Lung (tissue), 12 donors: Measurements from ENCODE around the gene LRP3. TPM values are rescaled to one million over a fixed set of nuclear protein-coding genes. Genes with fewer than 3 reads are reported as not detected.

Source experiments
- ATAC-seq: fragments of 200-7000 bp; cut with Tn5 transposase; one replicate; pipeline ENCODE4 v1.9.1; 2020; ENCODE audit warnings: moderate number of reproducible peaks; ENCODE audit not compliant: insufficient read depth, low FRiP score
- DNase-seq, 3 donors: peaks; one replicate each; pipeline ENCODE4 v3.0.0-alpha.2; 2013 to 2017
- H3K27ac ChIP-seq, 2 donors: one replicate each; pipeline ENCODE4 v1.5.1; 2013; ENCODE audit warnings: mild to moderate bottlenecking in 2 of 2, moderate library complexity in 2 of 2, control low read depth in 1 of 2, inconsistent platforms in 1 of 2, low read depth in 1 of 2, low read length in 1 of 2
- H3K27me3 ChIP-seq, 3 donors: one replicate each; pipeline ENCODE4 v1.5.1; 2013; ENCODE audit warnings: low read length in 2 of 3; ENCODE audit not compliant: control insufficient read depth in 3 of 3, insufficient read depth in 3 of 3
- H3K36me3 ChIP-seq, 4 donors: one replicate each; pipeline ENCODE4 v1.5.1; 2013; ENCODE audit warnings: low read length in 4 of 4, mild to moderate bottlenecking in 1 of 4, moderate library complexity in 1 of 4; ENCODE audit not compliant: control insufficient read depth in 4 of 4, insufficient read depth in 4 of 4
- H3K4me1 ChIP-seq, 5 donors: one replicate each; pipeline ENCODE4 v1.5.1; 2013; ENCODE audit warnings: low read length in 5 of 5, mild to moderate bottlenecking in 2 of 5, moderate library complexity in 1 of 5; ENCODE audit not compliant: control insufficient read depth in 5 of 5, insufficient read depth in 5 of 5
- H3K4me3 ChIP-seq: one replicate; pipeline ENCODE4 v1.5.1; 2013; ENCODE audit warnings: mild to moderate bottlenecking, control low read depth, moderate library complexity
- H3K9ac ChIP-seq, 2 donors: one replicate each; pipeline ENCODE4 v1.5.1; 2013; ENCODE audit warnings: low read length in 2 of 2, control low read depth in 1 of 2; ENCODE audit not compliant: insufficient read depth in 1 of 2
- H3K9me3 ChIP-seq, 4 donors: one replicate each; pipeline ENCODE4 v1.5.1; 2013; ENCODE audit warnings: low read length in 3 of 4, mild to moderate bottlenecking in 1 of 4, moderate library complexity in 1 of 4; ENCODE audit not compliant: control insufficient read depth in 4 of 4, insufficient read depth in 3 of 4
- CTCF ChIP-seq: IDR thresholded peaks from 2 replicates; pipeline ENCODE4 v1.5.1; 2012; ENCODE audit warnings: mild to moderate bottlenecking; ENCODE audit errors: control extremely low read depth, extremely low read depth
- WGBS, 2 donors: extraction: QIAGEN DNeasy Blood & Tissue Kit; methylation state at CpG; one replicate each; pipeline ENCODE4 v1.1.7; 2013; 5-methylcytosine and 5-hydroxymethylcytosine counted together
- polyA plus RNA-seq, 2 donors: library from polyadenylated mRNA; stranded (reverse); fragments of 200-250 nt; gene quantifications; one replicate each; pipeline ENCODE4 v1.2.1, GENCODE V29; 2013
- total RNA-seq, 2 donors: library from RNA; depleted of rRNA in 1 of 2; stranded (reverse); fragments of >200 nt in 1 of 2; gene quantifications; one replicate each; pipeline ENCODE4 v1.2.1, GENCODE V29; 2014 to 2021
- donor health status: control.
- donor health status: control.
- donor health status: Bipolar disorder and iron deficiency.
- donor health status: healthy.
- donor health status: DM: yes; HTN: yes; CAD: no.

LRP3 gene
- total and polyA plus RNA-seq, 4 donors: 10.6 to 18.2 (median 14.6) TPM

- H3K4me1 ChIP-seq: peaks cover 0 to 4% (median 0%) of the 10 kb centered on the region in 5 donors
- no peak for TF ChIP-seq CTCF
- no peak overlapping the region for H3K27ac ChIP-seq
- peaks cover 0 to 22% (median 8%) of the 10 kb centered on the region in 4 donors for H3K36me3 ChIP-seq
- ATAC-seq: no peak
- 95 to 96% methylated on average over 61 to 64 of the region's 64 CpGs for WGBS, 2 donors
- DNase-seq: no peak
- H3K4me3 ChIP-seq: no peak overlapping the region
- no peak overlapping the region for H3K9ac ChIP-seq
- H3K9me3 ChIP-seq: no peaks in the 10 kb centered on the region
- H3K27me3 ChIP-seq: no peaks in the 10 kb centered on the region
Measured at GRCh38 chr19:33205531-33206260, 11.6 kb downstream of the LRP3 start.

- Histone ChIP-seq H3K36me3 (peaks cover 0 to 22% (median 8%) of the 10 kb centered on the region in 4 donors), H3K4me3 (no peak overlapping the region), H3K4me1 (peaks cover 0 to 4% (median 0%) of the 10 kb centered on the region in 5 donors), H3K27me3 (no peaks in the 10 kb centered on the region), H3K27ac (no peak overlapping the region), H3K9ac (no peak overlapping the region), H3K9me3 (no peaks in the 10 kb centered on the region)
- 94 to 97% methylated on average over 36 to 38 of the region's 38 CpGs for WGBS, 2 donors
- ATAC-seq (no peak), DNase-seq (no peak)
- no peak for TF ChIP-seq CTCF
Measured at GRCh38 chr19:33206261-33207039, 12.3 kb downstream of the LRP3 start.

- peaks cover 0 to 22% (median 8%) of the 10 kb centered on the region in 4 donors for H3K36me3 ChIP-seq
- 94 to 96% methylated on average over 38 of the region's 38 CpGs for WGBS, 2 donors
- no peak for ATAC-seq
Measured at GRCh38 chr19:33207040-33207620, 13.0 kb downstream of the LRP3 start.

More at GRCh38 chr19:33207040-33207620, 13.0 kb downstream of the LRP3 start:
- H3K9ac ChIP-seq: no peak overlapping the region
- H3K27me3 ChIP-seq: no peaks in the 10 kb centered on the region
- no peak overlapping the region for H3K27ac ChIP-seq
- H3K4me3 ChIP-seq: no peak overlapping the region
- no peaks in the 10 kb centered on the region for H3K9me3 ChIP-seq
- peaks cover 0 to 8% (median 0%) of the 10 kb centered on the region in 5 donors for H3K4me1 ChIP-seq
- DNase-seq: no peak
- TF ChIP-seq CTCF: no peak
